ENCODE measurements around the gene MYO1D.

- no peak for TF ChIP-seq HDGF (IDR thresholded peaks at IDR 0.05; ENCODE audit: borderline replicate concordance)
- TF ChIP-seq FOXK2 (IDR thresholded peaks at IDR 0.05) = no peak
- TF ChIP-seq LEF1 (IDR thresholded peaks at IDR 0.05; ENCODE audit: borderline replicate concordance) = no peak
- no peak for TF ChIP-seq FOXM1 (IDR thresholded peaks at IDR 0.05; ENCODE audit: borderline replicate concordance)
- TF ChIP-seq ARNT (IDR thresholded peaks at IDR 0.05) = no peak
- TF ChIP-seq TARDBP (IDR thresholded peaks at IDR 0.05) = no peak
- TF ChIP-seq BHLHE40 (IDR thresholded peaks at IDR 0.05; ENCODE audit: borderline replicate concordance) = no peak
- TF ChIP-seq ELF4 (IDR thresholded peaks at IDR 0.05) = no peak
- no peak for TF ChIP-seq L3MBTL2 (conservative IDR thresholded peaks at IDR 0.05)
Measured at GRCh38 chr17:32803544-32803943, 73.4 kb downstream of the MYO1D start.
